T-cell (primary cell): Measurements from ENCODE around the gene ARL15. TPM values are rescaled to one million over a fixed set of nuclear protein-coding genes. Genes with fewer than 3 reads are reported as not detected.
A peak's percentile ranks its signal among the peaks of the same experiment; 100 is the strongest.

ENCODE experiments used
- ATAC-seq, 4 experiments: fragments of 200-7000 bp in 3 of 4; fragments of 150-1000 bp in 1 of 4; cut with Tn5 transposase; replicated peaks in 1 of 4; 1 replicate in 3 of 4; 2 replicates in 1 of 4; pipeline ENCODE4 v1.10.0; 2021; ENCODE audit warnings: moderate library complexity in 3 of 4, mild to moderate bottlenecking in 2 of 4, moderate number of reproducible peaks in 1 of 4
- CTCF ChIA-PET, 2 donors: fragments of 300-600 bp; sonication (Branson Sonifier 250); formaldehyde crosslinking; loops; one replicate each; lab custom pipeline; 2022; ENCODE audit warnings: antibody characterized with exemption in 2 of 2; lab: Charles Lee
- POLR2A ChIA-PET, 2 donors: fragments of 300-600 bp; sonication (Branson Sonifier 250); formaldehyde crosslinking; loops; one replicate each; lab custom pipeline; 2022; ENCODE audit warnings: antibody characterized with exemption in 2 of 2; lab: Charles Lee
- DNase-seq, 35 experiments: peaks; one replicate each; pipeline versions ENCODE4 v3.0.0 to v3.0.0-alpha.2; 2013 to 2023
- H3K27ac ChIP-seq: one replicate; pipeline ENCODE4 v1.5.1; 2013; ENCODE audit warnings: low read length
- H3K27me3 ChIP-seq, 2 experiments: replicated peaks in 1 of 2; 1 replicate in 1 of 2; 2 replicates in 1 of 2; pipeline versions ENCODE4 v1.6.1 to v1.7.0; 2013; ENCODE audit warnings: low read length in 1 of 2, mixed read lengths in 1 of 2; ENCODE audit not compliant: control insufficient read depth in 2 of 2, insufficient read depth in 2 of 2; ENCODE audit errors: extremely low read depth in 1 of 2
- H3K36me3 ChIP-seq, 2 donors: 1 replicate in 1 of 2; 2 replicates in 1 of 2; pipeline versions ENCODE4 v1.6.1 to v1.7.0; 2013; ENCODE audit warnings: low read length in 1 of 2; ENCODE audit not compliant: control insufficient read depth in 2 of 2, insufficient read depth in 1 of 2; ENCODE audit errors: extremely low read depth in 1 of 2
- H3K4me1 ChIP-seq, 2 experiments: 1 replicate in 1 of 2; 2 replicates in 1 of 2; pipeline versions ENCODE4 v1.6.1 to v1.7.0; 2013; ENCODE audit warnings: low read length in 2 of 2, mixed read lengths in 1 of 2; ENCODE audit not compliant: insufficient read depth in 2 of 2, control insufficient read depth in 1 of 2; ENCODE audit errors: extremely low read depth in 1 of 2
- H3K4me3 ChIP-seq, 2 donors: 1 replicate in 1 of 2; 2 replicates in 1 of 2; pipeline versions ENCODE4 v1.5.1 to v1.7.0; 2013; ENCODE audit warnings: mild to moderate bottlenecking in 2 of 2, low read length in 1 of 2, moderate library complexity in 1 of 2; ENCODE audit not compliant: control insufficient read depth in 1 of 2; ENCODE audit errors: extremely low read depth in 1 of 2
- H3K9me3 ChIP-seq: 2 replicates; pipeline ENCODE4 v1.7.0; 2013
- H3K27ac Mint-ChIP-seq, 2 donors: one replicate each; pipeline ENCODE4 v1.8.0; 2020 to 2021; ENCODE audit warnings: mild to moderate bottlenecking in 2 of 2, mixed read lengths in 2 of 2
- H3K27me3 Mint-ChIP-seq, 2 donors: one replicate each; pipeline ENCODE4 v1.8.0; 2021 to 2022; ENCODE audit warnings: mixed read lengths in 2 of 2
- H3K36me3 Mint-ChIP-seq: one replicate; pipeline ENCODE4 v1.8.0; 2021; ENCODE audit warnings: mixed read lengths
- H3K4me1 Mint-ChIP-seq, 3 donors: one replicate each; pipeline ENCODE4 v1.8.0; 2020 to 2022; ENCODE audit warnings: mixed read lengths in 3 of 3, mild to moderate bottlenecking in 1 of 3
- H3K4me3 Mint-ChIP-seq, 3 donors: one replicate each; pipeline ENCODE4 v1.8.0; 2020 to 2022; ENCODE audit warnings: mild to moderate bottlenecking in 3 of 3, mixed read lengths in 3 of 3, moderate library complexity in 3 of 3
- H3K9me3 Mint-ChIP-seq, 3 donors: one replicate each; pipeline ENCODE4 v1.8.0; 2020 to 2022; ENCODE audit warnings: mixed read lengths in 3 of 3
- WGBS: methylation state at CpG from one replicate; pipeline ENCODE4 v1.1.5; 2013; ENCODE audit warnings: missing lambda C conversion rate; ENCODE audit not compliant: insufficient coverage; 5-methylcytosine and 5-hydroxymethylcytosine counted together
- total RNA-seq, 35 experiments: library from RNA in 6 of 35; stranded (reverse) in 6 of 35; fragments of 120-200 nt in 1 of 35; gene quantifications; one replicate each; pipeline versions ENCODE4 v1.2.1 to v1.2.4 and lab custom pipeline; 2013 to 2026

ARL15 gene
- total RNA-seq, 5 donors from 2014 or later (not counting 1 experiment from before 2014, with no cell fraction given): 10.7 to 21.6 (median 11.7) TPM

GRCh38 chr5:54251981-54252380, 58.4 kb downstream of the ARL15 start:
- no CpG with 5 or more reads among the region's 1 CpG for WGBS
- no peaks in the 10 kb centered on the region for H3K36me3 Mint-ChIP-seq
- no peak overlapping the region for H3K4me3 Mint-ChIP-seq
- H3K27ac Mint-ChIP-seq: no peak overlapping the region
- no peaks in the 10 kb centered on the region for H3K9me3 Mint-ChIP-seq
- no peak for DNase-seq
- no peak overlapping the region for H3K27ac ChIP-seq
- H3K4me1 Mint-ChIP-seq: peaks cover 14 to 34% (median 22%) of the 10 kb centered on the region in 3 donors
- H3K27me3 Mint-ChIP-seq: no peaks in the 10 kb centered on the region
- H3K9me3 ChIP-seq: no peaks in the 10 kb centered on the region
- no peaks in the 10 kb centered on the region for H3K4me1 ChIP-seq
- no peaks in the 10 kb centered on the region for H3K27me3 ChIP-seq
- ChIA-PET POLR2A (no interaction called here), CTCF (no interaction called here)
- no peak for ATAC-seq
- no peak overlapping the region for H3K4me3 ChIP-seq
- H3K36me3 ChIP-seq: no peaks in the 10 kb centered on the region

- POLR2A ChIA-PET: interaction anchor here in 1 of 2 donors (0.7 kb wide), 1 partner anchor 275 kb away, joined by 7 read pairs; no protein-coding TSS in a partner anchor
- H3K9me3 Mint-ChIP-seq: no peaks in the 10 kb centered on the region
- peak in 1 of 4 experiments; percentile 47 for ATAC-seq
- 67% methylated on average over 4 of the region's 4 CpGs for WGBS
- Histone ChIP-seq H3K27me3 (no peaks in the 10 kb centered on the region), H3K4me3 (no peak overlapping the region), H3K4me1 (no peaks in the 10 kb centered on the region), H3K36me3 (no peaks in the 10 kb centered on the region), H3K9me3 (no peaks in the 10 kb centered on the region), H3K27ac (no peak overlapping the region)
- H3K4me3 Mint-ChIP-seq: no peak overlapping the region
- peak in 25 of 35 experiments; percentile 3 to 42 (median 22) for DNase-seq
- H3K36me3 Mint-ChIP-seq: no peaks in the 10 kb centered on the region
- H3K27me3 Mint-ChIP-seq: no peaks in the 10 kb centered on the region
- CTCF ChIA-PET: interaction anchor here (0.6 to 0.8 kb wide), 3 partner anchors 170 to 240 kb away, joined by 3 to 9 read pairs (median 3); no protein-coding TSS in a partner anchor
- peaks cover 9 to 27% (median 15%) of the 10 kb centered on the region in 3 donors for H3K4me1 Mint-ChIP-seq
- H3K27ac Mint-ChIP-seq: no peak overlapping the region
These were observed 61.0 kb downstream of the ARL15 start for GRCh38 chr5:54249210-54250028.

GRCh38 chr5:54247226-54247625, 63.1 kb downstream of the ARL15 start:
- CTCF ChIA-PET: interaction anchor here in 1 of 2 donors (0.6 to 0.9 kb wide), 3 partner anchors 13 to 1328 kb away, joined by 3 to 8 read pairs (median 3); no protein-coding TSS in a partner anchor
- Mint-ChIP-seq H3K27ac (no peak overlapping the region), H3K36me3 (no peaks in the 10 kb centered on the region), H3K4me1 (peaks cover 9 to 25% (median 14%) of the 10 kb centered on the region in 3 donors), H3K27me3 (no peaks in the 10 kb centered on the region), H3K4me3 (no peak overlapping the region), H3K9me3 (no peaks in the 10 kb centered on the region)
- DNase-seq: no peak
- no CpG with 5 or more reads among the region's 5 CpGs for WGBS
- POLR2A ChIA-PET: interaction anchor here in 1 of 2 donors (0.6 kb wide), 1 partner anchor 1074 kb away, joined by 7 read pairs; no protein-coding TSS in a partner anchor
- no peak for ATAC-seq
- Histone ChIP-seq H3K27ac (no peak overlapping the region), H3K4me3 (no peak overlapping the region), H3K27me3 (no peaks in the 10 kb centered on the region), H3K4me1 (no peaks in the 10 kb centered on the region), H3K36me3 (no peaks in the 10 kb centered on the region), H3K9me3 (no peaks in the 10 kb centered on the region)

- Mint-ChIP-seq H3K27ac (no peak overlapping the region), H3K27me3 (no peaks in the 10 kb centered on the region), H3K4me3 (no peak overlapping the region), H3K4me1 (peaks cover 9 to 18% (median 14%) of the 10 kb centered on the region in 3 donors), H3K9me3 (no peaks in the 10 kb centered on the region), H3K36me3 (peaks cover 3% of the 10 kb centered on the region)
- Histone ChIP-seq H3K36me3 (no peaks in the 10 kb centered on the region), H3K9me3 (no peaks in the 10 kb centered on the region), H3K27me3 (no peaks in the 10 kb centered on the region), H3K4me1 (no peaks in the 10 kb centered on the region), H3K27ac (no peak overlapping the region), H3K4me3 (no peak overlapping the region)
- WGBS: no CpG with 5 or more reads among the region's 4 CpGs
- DNase-seq (peak in 24 of 35 experiments; percentile 3 to 62 (median 16)), ATAC-seq (no peak)
- ChIA-PET CTCF (interaction anchor here (0.6 to 1.9 kb wide), 24 partner anchors 9 to 624 kb away, joined by 3 to 25 read pairs (median 4); partner anchors contain the start of gene ARL15 (in 1 of the 2)), POLR2A (interaction anchor here in 1 of 2 donors (0.6 kb wide), 2 partner anchors 167 to 236 kb away, joined by 3 read pairs; no protein-coding TSS in a partner anchor)
These were observed 66.8 kb downstream of the ARL15 start for GRCh38 chr5:54243483-54244080.

GRCh38 chr5:54242297-54242696, 68.1 kb downstream of the ARL15 start:
- Histone ChIP-seq H3K4me1 (no peaks in the 10 kb centered on the region), H3K4me3 (no peak overlapping the region), H3K27me3 (no peaks in the 10 kb centered on the region), H3K36me3 (no peaks in the 10 kb centered on the region), H3K27ac (no peak overlapping the region), H3K9me3 (no peaks in the 10 kb centered on the region)
- DNase-seq (no peak), ATAC-seq (no peak)
- POLR2A ChIA-PET: no interaction called here
- Mint-ChIP-seq H3K27me3 (no peaks in the 10 kb centered on the region), H3K36me3 (peaks cover 7% of the 10 kb centered on the region), H3K4me1 (peaks cover 9 to 15% (median 12%) of the 10 kb centered on the region in 3 donors), H3K27ac (no peak overlapping the region), H3K4me3 (no peak overlapping the region), H3K9me3 (no peaks in the 10 kb centered on the region)
- CTCF ChIA-PET: interaction anchor here in 1 of 2 donors (1.9 kb wide), 1 partner anchor 177 kb away, joined by 25 read pairs; no protein-coding TSS in a partner anchor
- 89% methylated on average over 3 of the region's 5 CpGs for whole genome bisulfite sequencing
